Middle frontal gyrus (tissue), 1 donor: Measurements from ENCODE around the gene POLR2M.

Source experiments
- DNase-seq: peaks from one replicate; pipeline ENCODE4 v3.0.0-alpha.2; 2015; ENCODE audit warnings: low spot score; ENCODE audit errors: extremely low spot score

Gene POLR2M

DNA sequence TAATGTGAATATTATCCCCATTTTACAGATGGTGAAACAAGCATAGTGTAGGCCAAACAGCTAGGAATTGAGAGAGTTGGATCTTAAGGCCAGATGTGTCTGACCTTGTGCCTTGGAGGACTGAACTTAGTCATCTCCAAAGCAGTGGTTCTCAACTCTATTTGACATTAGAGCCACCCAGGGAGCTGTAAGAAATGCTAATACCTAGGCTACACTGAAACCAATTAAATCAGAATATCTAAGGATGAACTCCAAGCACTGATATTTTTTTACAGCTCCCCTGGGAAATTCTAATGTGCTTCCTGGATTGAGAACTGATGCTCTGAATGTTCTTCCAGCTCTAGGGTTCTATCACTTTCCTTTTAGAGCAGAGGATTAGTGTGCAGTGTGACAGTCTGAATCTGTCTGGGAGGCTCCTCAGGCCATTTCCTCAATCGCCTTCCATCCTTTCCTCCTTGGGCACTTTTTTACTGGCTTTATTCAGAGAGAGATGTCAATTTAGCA lies 32.3 kb downstream of the POLR2M start:
- DNase-seq: no peak

- DNase-seq: no peak
Observed at GRCh38 chr15:57740048-57740447, 33.5 kb downstream of the POLR2M start.

GRCh38 chr15:57741089-57741488 lies 34.6 kb downstream of the POLR2M start:
- DNase-seq: no peak

DNA sequence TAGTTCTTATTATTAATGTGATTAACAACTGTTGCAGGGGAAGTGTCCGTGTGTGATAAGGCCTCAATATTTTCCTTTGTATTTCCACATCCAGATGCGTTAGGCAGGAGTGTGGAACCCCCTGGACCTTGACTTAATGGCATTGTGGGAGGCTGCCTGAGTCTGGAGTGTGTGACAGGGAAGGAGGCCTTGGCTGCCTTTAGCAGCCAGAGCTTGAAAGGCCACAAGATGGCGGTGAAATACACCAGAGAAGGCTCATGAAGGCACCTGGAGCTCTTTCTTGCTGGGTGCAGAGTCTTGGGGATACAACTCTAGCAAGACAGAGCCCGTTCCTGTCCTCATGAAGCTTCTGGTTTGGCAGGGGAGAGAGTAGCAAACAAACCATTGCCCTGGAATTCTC lies 36.9 kb downstream of the POLR2M start:
- DNase-seq: no peak

DNA sequence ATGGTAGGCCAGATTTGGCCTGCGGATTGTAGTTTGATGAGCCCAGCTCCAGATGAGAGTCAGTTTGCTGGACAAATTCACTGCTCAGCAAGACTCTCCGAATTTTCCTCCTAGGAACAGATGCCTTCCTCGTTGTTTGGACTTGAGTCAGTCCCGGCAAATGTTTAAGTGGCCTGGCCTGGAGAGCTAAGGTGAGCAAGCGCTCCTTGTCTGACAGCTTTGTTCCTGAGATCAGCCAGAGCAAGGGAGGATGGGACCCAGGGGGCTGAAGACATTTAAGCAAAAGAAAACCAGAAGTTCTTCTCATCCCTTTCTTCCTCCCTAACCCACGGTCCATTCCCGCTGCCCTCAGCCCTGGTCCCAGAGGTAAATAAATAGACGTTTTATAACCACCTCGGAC lies 40.3 kb downstream of the POLR2M start:
- no peak for DNase-seq

DNA sequence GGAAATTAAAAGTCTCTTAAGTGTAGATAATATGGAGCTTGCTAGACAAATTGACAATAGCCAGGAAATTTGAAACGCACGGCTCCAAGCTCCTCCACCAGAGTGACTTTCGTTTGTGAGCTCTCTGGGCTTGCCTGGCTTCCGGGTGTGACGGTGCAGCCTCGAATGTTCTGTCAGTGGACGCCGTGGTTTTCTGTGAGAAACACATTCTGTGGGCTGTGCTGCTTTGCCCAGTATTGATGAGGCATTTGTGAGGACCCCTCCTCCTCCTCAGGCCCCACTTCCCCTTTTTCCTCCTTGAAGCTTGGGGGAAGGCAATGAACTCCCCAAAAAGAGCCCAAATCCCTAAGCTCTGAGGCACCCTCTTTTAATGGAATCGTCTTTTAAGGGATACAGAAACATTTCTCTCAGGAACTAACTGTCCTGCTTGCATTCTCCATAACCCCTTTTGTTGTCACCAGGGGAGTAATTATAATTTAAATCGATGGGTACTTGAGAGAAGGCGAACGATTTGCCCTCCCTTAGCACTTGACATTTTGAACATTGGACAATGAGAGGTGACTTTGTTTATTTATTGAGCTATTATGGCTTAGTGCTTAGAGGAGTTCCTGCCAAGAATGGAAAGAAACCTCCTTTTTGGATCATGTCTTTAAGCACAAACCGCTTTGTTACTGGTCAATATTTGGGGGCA lies 40.8 kb downstream of the POLR2M start:
- no peak for DNase-seq

DNA sequence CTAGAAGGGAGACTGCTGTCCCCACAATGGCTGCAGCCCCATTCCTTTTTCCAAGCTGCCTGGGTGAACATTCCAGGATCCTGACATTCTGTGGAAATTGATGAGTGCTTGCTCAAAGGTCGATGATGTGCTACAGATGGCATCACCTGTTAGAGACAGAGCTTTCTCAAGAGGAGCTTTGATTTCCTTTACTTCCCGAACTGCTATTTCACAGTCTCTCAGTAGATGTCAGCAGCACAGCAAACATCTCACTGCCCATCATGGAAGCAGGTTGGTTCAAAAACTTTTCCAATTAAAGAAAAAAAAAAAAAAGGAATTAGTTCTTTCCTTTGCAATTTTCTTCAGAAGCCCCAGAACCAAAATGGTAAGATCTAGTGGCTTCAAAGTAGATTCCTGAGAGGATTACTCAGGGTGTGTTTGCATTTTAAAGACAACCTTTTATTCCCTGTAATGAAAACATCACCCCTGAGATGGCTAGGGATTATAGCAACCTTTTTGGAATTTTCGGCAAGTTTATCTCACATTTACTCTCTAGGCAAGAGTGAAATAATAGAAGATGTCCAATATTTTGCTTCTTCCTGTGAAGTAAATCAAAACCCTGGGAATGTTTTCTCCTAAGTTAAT lies 44.8 kb downstream of the POLR2M start:
- DNase-seq: no peak

DNA sequence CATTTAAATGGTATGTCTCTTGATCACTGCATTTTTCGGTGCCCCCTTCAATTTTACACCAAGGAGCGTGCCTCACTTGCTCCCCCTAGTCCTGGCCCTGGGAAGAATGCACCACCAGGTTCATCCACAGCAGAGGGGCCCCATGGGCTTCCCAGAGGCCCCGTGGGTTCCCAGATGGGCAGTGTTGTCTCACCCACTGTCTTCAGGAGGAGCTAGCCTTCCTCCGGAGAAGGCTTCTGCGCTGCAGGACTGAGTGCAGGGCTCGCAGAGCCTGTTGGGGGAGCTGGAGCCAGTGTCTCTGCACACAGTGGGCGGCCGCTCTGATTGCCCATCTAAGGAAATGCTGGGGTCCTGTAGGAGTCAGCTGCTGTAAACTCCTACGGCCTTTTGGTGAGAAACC lies 45.9 kb downstream of the POLR2M start:
- peak; percentile 33 for DNase-seq

GRCh38 chr15:57752840-57753239 lies 46.3 kb downstream of the POLR2M start:
- no peak for DNase-seq

- no peak for DNase-seq
Observed at GRCh38 chr15:57756466-57756865, 50.0 kb downstream of the POLR2M start.

GRCh38 chr15:57758560-57758959 lies 52.0 kb downstream of the POLR2M start:
- DNase-seq: no peak

DNA sequence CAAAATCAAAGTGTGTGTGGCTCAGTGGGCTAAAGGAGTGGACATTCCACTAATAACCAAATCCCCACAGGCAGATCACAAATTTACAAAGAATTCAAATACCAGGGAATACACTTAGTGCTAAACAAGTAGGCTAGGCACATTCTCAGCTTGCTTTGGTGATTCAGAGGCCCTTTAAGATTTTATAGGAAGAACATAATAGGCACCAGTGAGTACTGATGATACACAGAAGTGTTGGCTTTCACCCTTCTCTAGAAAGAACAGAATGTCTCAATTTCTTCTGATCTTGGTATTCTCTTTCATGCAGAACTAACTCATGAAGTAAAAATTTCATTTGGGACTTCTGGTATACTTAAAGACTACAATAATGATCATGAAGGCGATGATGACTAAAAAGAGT lies 55.0 kb downstream of the POLR2M start:
- DNase-seq: no peak

DNA sequence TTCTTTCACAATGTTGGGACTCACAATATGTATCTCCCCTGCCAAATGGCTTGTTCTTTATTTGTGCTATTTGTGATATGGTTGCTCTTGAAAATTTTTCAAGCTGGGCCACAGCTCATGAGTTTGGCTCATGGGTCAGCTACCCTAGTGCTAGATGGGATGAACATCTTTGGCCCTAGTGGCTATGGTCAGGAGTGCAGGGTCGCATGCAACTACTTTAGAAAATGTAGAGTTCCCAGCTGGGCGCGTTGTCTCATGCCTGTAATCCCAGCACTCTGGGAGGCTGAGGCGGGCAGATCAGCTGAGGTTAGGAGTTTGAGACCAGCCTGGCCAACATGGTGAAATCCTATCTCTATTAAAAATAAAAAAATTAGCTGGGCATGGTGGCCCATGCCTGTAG lies 55.8 kb downstream of the POLR2M start:
- DNase-seq: no peak

GRCh38 chr15:57763176-57763964 lies 56.9 kb downstream of the POLR2M start:
- DNase-seq: no peak
